K562 (cell line): Measurements from ENCODE around the gene PPM1F. TPM values are rescaled to one million over a fixed set of nuclear protein-coding genes. Genes with fewer than 3 reads are reported as not detected.

ENCODE experiments used
- CHD2 ChIP-seq: IDR thresholded peaks from 2 replicates; pipeline ENCODE4 v1.6.1; 2011; ENCODE audit warnings: low read depth, low read length
- CUX1 ChIP-seq: fragments of 200-800 bp; sonication (Bioruptor generic); IDR thresholded peaks from 2 replicates; pipeline ENCODE4 v1.6.1; 2016; ENCODE audit warnings: missing genetic modification characterization, missing compliant biosample characterization
- DNMT1 ChIP-seq: fragments of 450-650 bp; IDR thresholded peaks from 2 replicates; pipeline ENCODE4 v1.6.1; 2016; ENCODE audit warnings: antibody characterized with exemption, mild to moderate bottlenecking
- E4F1 ChIP-seq: fragments of 250-450 bp; sonication (Bioruptor Pico); IDR thresholded peaks from 2 replicates; pipeline ENCODE4 v1.5.0; 2021; ENCODE audit warnings: mild to moderate bottlenecking, borderline replicate concordance
- FOXK1 ChIP-seq: sonication (generic); formaldehyde crosslinking; IDR thresholded peaks from 2 replicates; pipeline ENCODE4 v1.8.0; 2022; ENCODE audit warnings: missing genetic modification reagents, mild to moderate bottlenecking, borderline replicate concordance
- HDAC6 ChIP-seq: IDR thresholded peaks from 2 replicates; pipeline ENCODE4 v1.6.1; 2012; ENCODE audit warnings: low read depth, mild to moderate bottlenecking, control low read depth, inconsistent platforms, low read length, moderate library complexity
- HDGF ChIP-seq: fragments of 450-650 bp; IDR thresholded peaks from 2 replicates; pipeline ENCODE4 v1.6.1; 2016
- ILK ChIP-seq: fragments of 450-650 bp; IDR thresholded peaks from 2 replicates; pipeline ENCODE4 v1.6.1; 2016; ENCODE audit warnings: missing genetic modification characterization, low read depth, mild to moderate bottlenecking, missing compliant biosample characterization, moderate library complexity, borderline replicate concordance
- MYC ChIP-seq, 2 experiments: fragments of 250-450 bp in 1 of 2; sonication (Bioruptor Pico) in 1 of 2; IDR thresholded peaks; 2 replicates each; pipeline versions ENCODE4 v1.5.1 to v1.6.1; 2012 to 2021; ENCODE audit warnings: low read depth in 2 of 2, borderline replicate concordance in 1 of 2, improper control_type of control experiment in 1 of 2, low read length in 1 of 2, mild to moderate bottlenecking in 1 of 2, moderate library complexity in 1 of 2
- PCBP2 ChIP-seq: fragments of 200-400 bp; formaldehyde crosslinking; IDR thresholded peaks from 2 replicates; pipeline ENCODE4 v1.6.1; 2018; ENCODE audit warnings: low read length, low read depth, mild to moderate bottlenecking, moderate library complexity; ENCODE audit not compliant: poor library complexity, severe bottlenecking
- PTBP1 ChIP-seq: fragments of 200-400 bp; formaldehyde crosslinking; IDR thresholded peaks from 2 replicates; pipeline ENCODE4 v1.6.1; 2017; ENCODE audit warnings: low read depth, low read length
- SOX6 ChIP-seq: fragments of 450-650 bp; IDR thresholded peaks from 2 replicates; pipeline ENCODE4 v1.6.1; 2014; ENCODE audit warnings: mild to moderate bottlenecking
- SUPT5H ChIP-seq: fragments of 450-650 bp; IDR thresholded peaks from 2 replicates; pipeline ENCODE4 v1.6.1; 2016
- ZNF197 ChIP-seq: fragments of 200-800 bp; sonication (Bioruptor generic); IDR thresholded peaks from 2 replicates; pipeline ENCODE4 v1.6.1; 2016; ENCODE audit warnings: low read depth, missing genetic modification characterization, missing compliant biosample characterization
- ZNF212 ChIP-seq: fragments of 450-650 bp; formaldehyde crosslinking; IDR thresholded peaks from 2 replicates; pipeline ENCODE4 v1.4.0; 2020; ENCODE audit warnings: mild to moderate bottlenecking
- ZNF668 ChIP-seq: fragments of 250-450 bp; sonication (Bioruptor Pico); IDR thresholded peaks from 2 replicates; pipeline ENCODE4 v1.8.0; 2022; ENCODE audit warnings: mild to moderate bottlenecking, inconsistent platforms
- ZSCAN29 ChIP-seq: fragments of 450-650 bp; IDR thresholded peaks from 2 replicates; pipeline ENCODE4 v1.6.1; 2017
- polyA plus RNA-seq, 8 experiments: library from polyadenylated mRNA; depleted of rRNA in 4 of 8; stranded (reverse) in 5 of 8; unstranded in 3 of 8; fragments of >200 nt; fragmentation: Nextera tagmentation in 2 of 8; fragmentation: Illumina TruSeq in 1 of 8; extraction: Ambion mirVana in 2 of 8; extraction: Trizol in 1 of 8; gene quantifications; 2 replicates each; pipeline versions ENCODE4 v1.2.1 to v1.2.3, GENCODE V29; 2011 to 2014; ENCODE audit warnings: inconsistent platforms in 1 of 8, missing spikeins in 1 of 8
- total RNA-seq, 7 experiments: library from RNA; depleted of rRNA in 6 of 7; stranded (reverse); fragments of >200 nt in 6 of 7; fragmentation: Illumina TruSeq in 2 of 7; extraction: Trizol in 2 of 7; gene quantifications; 2 replicates each; pipeline versions ENCODE4 v1.2.1 to v1.2.3, GENCODE V29; 2011 to 2021; ENCODE audit warnings: low replicate concordance in 1 of 7

Gene PPM1F
- total and polyA plus RNA-seq, 9 of the 15 experiments (the other 6 are each of a cell fraction or from before 2014, with no cell fraction given): 2.1 to 159 (median 64.0) TPM

GRCh38 chr22:21947040-21948014 lies 5.3 kb downstream of the PPM1F start (continued):
- TF ChIP-seq E4F1: no peak
- TF ChIP-seq PCBP2: no peak
- no peak for TF ChIP-seq ZNF212
- TF ChIP-seq ZNF197 (CRISPR knock-in tag): no peak
- TF ChIP-seq HDAC6: no peak
- no peak for TF ChIP-seq FOXK1
- TF ChIP-seq ZSCAN29: no peak
- TF ChIP-seq MYC (IDR thresholded peaks at IDR 0.05; ENCODE audit: low read depth, low read length): peak; percentile 66
- no peak for TF ChIP-seq MYC (CRISPR knock-in tag; IDR thresholded peaks at IDR 0.05; ENCODE audit: borderline replicate concordance, low read depth)
- no peak for TF ChIP-seq ILK (tag)
- no peak for TF ChIP-seq DNMT1
- peak; percentile 58; the same call in 1 of the 2 replicates for TF ChIP-seq CHD2
- no peak for TF ChIP-seq PTBP1
- no peak for TF ChIP-seq CUX1 (CRISPR knock-in tag)
- TF ChIP-seq ZNF668 (CRISPR knock-in tag): no peak
- no peak for TF ChIP-seq HDGF
- no peak for TF ChIP-seq SOX6
- no peak for TF ChIP-seq SUPT5H
